HG02870 (cell line): ENCODE measurements around the gene KBTBD12.

Source experiments
- ATAC-seq: cut with Tn5 transposase; IDR thresholded peaks from one replicate; pipeline ENCODE4 v1.9.1; 2021; ENCODE audit warnings: mild to moderate bottlenecking, moderate library complexity; ENCODE audit not compliant: unreplicated experiment

The KBTBD12 gene

GRCh38 chr3:127984241-127984975 is 69.4 kb downstream of the KBTBD12 start:
- no peak for ATAC-seq

DNA sequence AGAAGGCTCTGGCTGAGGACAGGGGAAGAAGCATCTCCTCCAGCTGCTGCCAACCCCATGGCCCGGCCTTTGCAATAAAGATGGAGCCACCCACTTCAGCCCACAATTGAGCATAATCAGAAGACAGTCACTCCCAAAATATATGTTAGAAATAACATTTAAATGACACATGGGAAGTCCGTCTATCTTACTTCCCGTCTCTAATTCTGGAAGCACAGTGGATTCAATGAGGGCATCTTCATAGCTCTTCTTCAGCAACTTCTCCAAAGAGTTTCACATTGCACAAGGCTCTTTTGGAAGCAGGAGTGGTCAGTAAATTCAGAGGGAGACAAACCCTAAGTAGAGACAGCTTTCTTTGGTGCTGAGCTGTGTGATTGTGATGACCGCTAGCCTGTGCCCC is 70.2 kb downstream of the KBTBD12 start:
- no peak for ATAC-seq

- no peak for ATAC-seq
These were observed 70.7 kb downstream of the KBTBD12 start for GRCh38 chr3:127985655-127986225.

DNA sequence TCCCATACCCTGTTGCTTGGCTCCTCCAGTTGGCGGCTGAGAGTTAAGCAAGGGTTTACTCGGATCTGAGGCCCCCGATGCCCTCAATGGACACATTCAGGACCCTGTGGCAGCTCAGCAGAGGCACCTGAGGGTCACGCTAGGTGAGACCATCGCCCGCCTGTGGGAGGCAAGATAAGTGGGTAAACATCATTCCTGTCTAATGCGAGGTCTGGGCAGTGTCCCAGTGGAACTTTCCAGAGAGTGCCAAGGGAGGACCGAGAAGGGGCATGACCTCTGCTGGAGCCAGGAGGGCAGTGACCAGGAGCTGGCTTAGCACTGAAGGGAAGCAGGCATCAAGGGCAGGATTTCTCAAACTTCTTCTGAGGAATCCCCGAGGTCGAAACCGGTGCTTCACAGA is 71.8 kb downstream of the KBTBD12 start:
- ATAC-seq = no peak

- ATAC-seq = no peak
These were observed 72.4 kb downstream of the KBTBD12 start for GRCh38 chr3:127987309-127987995.

GRCh38 chr3:127988770-127989557 is 73.9 kb downstream of the KBTBD12 start:
- no peak for ATAC-seq

DNA sequence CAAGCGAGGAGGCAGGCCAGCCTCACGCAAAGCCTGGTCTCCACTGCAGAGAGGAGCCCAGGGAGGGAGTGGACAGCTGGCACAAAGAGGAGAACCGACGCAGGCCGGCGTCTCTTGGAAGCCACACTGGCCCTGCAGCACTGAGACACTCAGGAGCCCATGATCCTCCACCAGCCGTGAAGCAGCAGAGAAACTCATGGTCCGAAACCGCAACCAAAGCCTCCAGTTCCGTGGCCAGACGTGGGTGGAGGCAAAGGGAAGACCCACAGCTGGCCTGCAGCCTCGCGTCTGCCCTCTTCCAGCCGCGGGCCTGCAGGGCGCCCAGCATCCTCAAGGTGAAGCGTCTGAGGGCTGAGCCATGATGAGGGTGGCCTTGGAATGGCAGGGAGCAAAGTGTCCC is 75.0 kb downstream of the KBTBD12 start:
- no peak for ATAC-seq

GRCh38 chr3:127990461-127990860 is 75.4 kb downstream of the KBTBD12 start:
- no peak for ATAC-seq

DNA sequence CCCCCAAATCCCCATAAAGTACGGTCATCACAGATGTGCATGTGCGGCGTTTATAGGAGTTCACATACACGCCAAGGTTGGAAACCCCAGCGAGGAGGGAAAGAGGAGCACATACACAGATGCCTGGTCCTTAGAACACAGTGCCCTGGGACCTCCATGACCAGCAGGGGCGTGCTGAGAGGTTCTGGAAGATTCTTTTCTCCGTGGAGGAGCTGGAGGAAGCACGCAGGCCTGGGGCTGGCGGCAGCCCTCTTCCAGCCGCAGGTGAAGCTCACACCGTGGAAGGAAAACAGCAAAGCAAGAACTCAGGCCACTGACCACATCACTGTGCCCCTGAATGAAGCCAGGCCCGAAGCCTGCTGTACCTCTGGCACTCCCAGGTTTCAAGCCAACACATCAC is 76.2 kb downstream of the KBTBD12 start:
- ATAC-seq = no peak

DNA sequence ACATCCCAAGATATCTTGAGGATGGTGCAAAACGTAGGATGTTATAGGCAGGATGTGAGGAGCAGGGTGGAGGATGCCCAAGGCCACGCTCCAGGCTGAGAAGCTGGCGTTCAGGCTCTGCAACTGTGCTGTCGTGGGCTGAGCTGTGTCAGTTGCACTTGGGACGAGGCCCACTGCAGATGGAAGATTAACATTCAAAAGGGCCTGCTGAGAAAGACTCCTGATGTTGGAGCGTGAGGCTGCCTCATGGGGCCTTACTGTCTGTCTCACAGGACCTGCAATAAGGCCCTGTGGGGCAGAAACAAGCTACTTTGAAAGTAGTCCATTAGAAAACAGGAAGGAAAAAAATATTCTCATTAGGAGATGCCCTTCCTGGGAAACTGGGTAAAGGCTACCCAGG is 76.6 kb downstream of the KBTBD12 start:
- ATAC-seq = no peak

GRCh38 chr3:127992127-127992526 is 77.1 kb downstream of the KBTBD12 start:
- no peak for ATAC-seq

GRCh38 chr3:127994011-127994410 is 79.0 kb downstream of the KBTBD12 start:
- no peak for ATAC-seq

GRCh38 chr3:127997016-127997415 is 82.0 kb downstream of the KBTBD12 start:
- ATAC-seq = no peak

DNA sequence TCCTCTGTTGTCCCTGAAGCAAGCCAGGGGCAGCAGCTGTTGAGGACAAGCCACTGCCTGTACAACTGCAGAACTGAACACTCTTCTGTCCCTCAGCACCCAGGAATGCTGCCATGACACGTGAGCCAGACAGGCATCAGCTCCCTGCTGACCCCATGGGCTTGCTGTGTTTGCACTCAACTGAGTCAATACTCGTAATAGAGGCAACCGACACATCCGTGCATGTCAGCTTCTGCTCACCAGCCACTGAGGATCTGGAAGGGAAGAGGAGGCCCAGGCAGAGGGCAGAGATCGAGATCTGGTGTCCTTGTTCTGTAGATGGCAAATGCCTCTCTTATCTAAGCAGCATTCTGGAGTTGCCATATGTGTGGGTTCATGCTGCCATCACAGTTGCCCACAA is 82.9 kb downstream of the KBTBD12 start:
- ATAC-seq = no peak

DNA sequence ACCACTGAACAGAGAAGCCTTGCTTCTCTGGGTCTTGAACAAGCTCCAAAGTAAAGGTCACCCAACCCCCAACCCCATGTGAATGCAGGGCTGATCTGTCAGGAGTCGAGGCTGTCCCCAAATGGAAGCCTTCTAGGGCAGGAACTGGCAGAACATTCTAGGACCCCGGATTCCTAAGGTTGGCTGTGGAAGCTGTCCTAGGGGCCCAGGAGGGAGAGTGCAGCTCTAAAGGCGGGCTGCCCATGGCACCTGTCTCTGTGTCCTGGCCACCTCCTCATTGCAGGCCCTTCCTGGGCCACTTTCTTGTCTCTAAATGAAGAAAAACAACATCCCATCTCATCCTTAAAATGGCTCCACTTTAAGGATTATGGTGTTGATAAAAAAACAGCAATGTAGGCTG is 83.6 kb downstream of the KBTBD12 start:
- ATAC-seq = no peak

DNA sequence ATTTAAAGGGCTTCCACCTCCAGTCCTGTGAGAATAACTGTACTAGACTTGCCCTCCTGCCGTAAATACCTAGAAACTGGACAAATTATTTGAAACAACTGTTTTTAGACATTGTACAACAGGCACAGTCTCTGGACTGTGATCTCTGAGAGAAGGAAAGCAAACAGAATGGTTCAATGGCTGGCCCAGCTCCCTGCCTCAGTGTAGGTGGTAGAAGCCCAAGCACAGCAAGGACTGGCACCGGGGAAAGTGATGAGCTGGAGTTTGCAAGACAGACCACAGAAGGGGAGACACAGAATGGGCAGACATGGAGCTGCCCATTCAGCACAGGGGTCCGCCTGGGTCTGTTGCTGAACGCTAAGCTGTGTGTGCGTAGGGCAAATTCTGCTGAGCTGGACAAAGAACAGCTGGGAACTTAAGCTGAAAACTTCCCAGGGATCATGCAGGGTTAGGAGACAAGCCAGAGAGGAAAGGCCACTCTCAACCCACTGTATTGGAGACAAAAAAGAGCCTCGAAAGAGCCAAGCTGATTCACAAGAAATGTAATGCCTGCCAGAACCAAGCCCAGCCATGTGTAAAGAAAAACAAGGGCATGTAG is 84.6 kb downstream of the KBTBD12 start:
- no peak for ATAC-seq

DNA sequence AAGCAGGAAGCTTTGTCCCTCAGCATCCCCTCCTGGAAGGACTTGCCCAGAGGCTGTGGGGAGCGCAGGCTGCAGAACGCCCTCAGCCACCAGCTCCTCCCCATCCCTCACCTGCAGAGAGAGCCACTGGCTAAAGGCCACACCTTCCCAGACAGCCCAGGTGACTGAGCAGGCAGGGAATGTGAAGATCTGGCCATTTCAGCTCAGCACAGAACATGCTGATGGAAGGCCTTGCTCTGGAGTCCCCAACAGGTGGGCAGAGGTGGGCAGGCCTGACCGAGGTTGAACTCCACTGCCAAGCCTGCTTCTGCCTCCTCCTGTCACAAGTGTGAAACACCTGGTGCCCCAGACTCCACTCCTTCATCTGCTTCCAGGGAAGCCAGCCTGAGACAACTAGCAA is 86.5 kb downstream of the KBTBD12 start:
- no peak for ATAC-seq

- no peak for ATAC-seq
These were observed 89.6 kb downstream of the KBTBD12 start for GRCh38 chr3:128004661-128005060.

GRCh38 chr3:128006061-128007032 is 91.3 kb downstream of the KBTBD12 start:
- no peak for ATAC-seq

GRCh38 chr3:128007033-128007424 is 92.0 kb downstream of the KBTBD12 start:
- no peak for ATAC-seq
